Measurements from ENCODE around the gene DDX51.

DDX51 gene

DNA sequence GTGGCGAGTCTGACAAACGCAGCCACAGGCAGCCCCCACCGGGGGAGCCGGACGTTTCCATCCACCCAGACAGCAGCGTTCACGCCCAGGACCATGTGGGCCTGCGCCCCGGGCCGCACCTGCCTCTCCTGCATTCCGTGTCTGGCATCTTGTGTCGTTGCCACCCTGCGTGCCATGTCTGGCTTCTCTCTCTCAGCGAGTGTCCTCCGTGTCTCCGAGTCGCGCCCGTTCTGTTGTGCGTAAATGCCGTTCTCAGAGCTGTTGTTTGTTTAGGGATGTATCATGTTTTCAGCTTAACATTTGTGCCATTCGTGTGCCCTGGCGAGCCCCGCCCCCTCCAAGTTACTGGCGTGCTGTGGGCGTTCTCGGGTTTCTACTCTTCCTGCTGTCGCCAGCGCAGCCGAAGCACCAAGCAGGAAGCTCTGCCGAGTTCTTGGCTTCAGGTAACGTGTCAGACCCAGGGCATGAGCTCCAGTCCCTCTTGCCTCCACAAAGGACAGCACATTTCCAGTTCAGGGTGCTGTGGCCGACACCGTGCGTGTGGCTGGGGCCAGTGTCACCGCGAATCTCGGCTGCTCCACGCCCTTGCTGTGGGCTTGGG is 34.8 kb upstream of the DDX51 start:
- H3K4me3 ChIP-seq (replicated peaks; ENCODE audit: low read depth, low read length), result no peak overlapping the region
- TF ChIP-seq, protein P1, sequence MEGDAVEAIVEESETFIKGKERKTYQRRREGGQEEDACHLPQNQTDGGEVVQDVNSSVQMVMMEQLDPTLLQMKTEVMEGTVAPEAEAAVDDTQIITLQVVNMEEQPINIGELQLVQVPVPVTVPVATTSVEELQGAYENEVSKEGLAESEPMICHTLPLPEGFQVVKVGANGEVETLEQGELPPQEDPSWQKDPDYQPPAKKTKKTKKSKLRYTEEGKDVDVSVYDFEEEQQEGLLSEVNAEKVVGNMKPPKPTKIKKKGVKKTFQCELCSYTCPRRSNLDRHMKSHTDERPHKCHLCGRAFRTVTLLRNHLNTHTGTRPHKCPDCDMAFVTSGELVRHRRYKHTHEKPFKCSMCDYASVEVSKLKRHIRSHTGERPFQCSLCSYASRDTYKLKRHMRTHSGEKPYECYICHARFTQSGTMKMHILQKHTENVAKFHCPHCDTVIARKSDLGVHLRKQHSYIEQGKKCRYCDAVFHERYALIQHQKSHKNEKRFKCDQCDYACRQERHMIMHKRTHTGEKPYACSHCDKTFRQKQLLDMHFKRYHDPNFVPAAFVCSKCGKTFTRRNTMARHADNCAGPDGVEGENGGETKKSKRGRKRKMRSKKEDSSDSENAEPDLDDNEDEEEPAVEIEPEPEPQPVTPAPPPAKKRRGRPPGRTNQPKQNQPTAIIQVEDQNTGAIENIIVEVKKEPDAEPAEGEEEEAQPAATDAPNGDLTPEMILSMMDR (IDR thresholded peaks at IDR 0.05; ENCODE audit: low read depth, low read length, missing control alignments), result no peak
- DNase-seq (ENCODE audit: extremely low read depth, low read depth), result no peak

DNA sequence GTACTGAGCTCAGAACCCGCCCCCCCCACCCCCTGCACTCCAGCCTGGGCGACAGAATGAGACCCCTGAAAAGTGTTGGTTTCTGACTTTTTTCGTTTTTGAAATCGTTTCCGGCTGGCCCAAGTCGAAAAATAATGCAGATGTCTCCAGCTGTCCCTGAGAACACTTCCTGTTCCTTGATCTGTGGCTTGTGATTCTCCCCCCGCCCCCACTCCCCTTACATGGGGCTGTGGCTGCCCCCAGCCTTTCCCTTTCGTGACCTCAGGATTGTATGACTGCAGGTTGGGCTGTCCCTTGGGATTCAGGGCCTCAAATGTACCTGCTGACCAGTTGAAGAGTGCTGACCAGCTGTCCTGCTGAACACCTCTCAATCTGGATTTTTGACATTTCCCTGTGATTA is 34.2 kb upstream of the DDX51 start:
- DNase-seq (ENCODE audit: extremely low read depth, low read depth), result no peak
- TF ChIP-seq, protein P1 (IDR thresholded peaks at IDR 0.05; ENCODE audit: low read depth, low read length, missing control alignments), result no peak
- H3K4me3 ChIP-seq (replicated peaks; ENCODE audit: low read depth, low read length), result no peak overlapping the region

DNA sequence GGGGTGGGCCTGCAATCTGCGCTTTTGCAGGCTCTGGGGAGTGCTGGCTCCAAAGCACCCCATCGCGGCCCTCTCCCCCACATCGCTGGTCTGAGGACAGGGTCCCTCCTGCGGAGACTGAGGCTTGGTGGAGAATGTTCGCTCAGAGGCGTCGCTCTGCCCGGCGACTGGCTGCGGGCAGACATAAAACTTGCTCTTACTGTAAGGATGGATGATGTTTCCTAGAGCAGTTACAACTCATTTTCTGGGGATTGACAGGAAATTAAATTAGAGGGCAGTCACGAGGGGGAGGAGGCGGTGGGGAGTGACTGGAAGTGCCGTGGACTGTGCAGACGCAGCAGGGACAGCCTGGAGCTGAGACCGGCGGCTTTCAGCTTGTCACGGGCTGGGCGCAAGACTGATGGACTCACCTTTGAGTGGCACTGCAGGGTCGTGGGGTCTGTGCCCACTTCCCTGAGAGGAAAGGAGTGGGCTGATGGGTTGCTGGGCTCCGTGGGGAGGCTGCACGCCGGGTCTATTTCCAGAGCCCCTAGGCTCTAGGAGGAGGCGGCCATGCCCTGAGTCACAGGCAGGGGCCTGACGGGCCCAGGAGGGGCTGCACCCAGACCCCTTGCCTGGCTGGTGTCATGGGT is 32.9 kb upstream of the DDX51 start:
- no peak for DNase-seq (ENCODE audit: extremely low read depth, low read depth)
- TF ChIP-seq, protein P1 (IDR thresholded peaks at IDR 0.05; ENCODE audit: low read depth, low read length, missing control alignments), result no peak

DNA sequence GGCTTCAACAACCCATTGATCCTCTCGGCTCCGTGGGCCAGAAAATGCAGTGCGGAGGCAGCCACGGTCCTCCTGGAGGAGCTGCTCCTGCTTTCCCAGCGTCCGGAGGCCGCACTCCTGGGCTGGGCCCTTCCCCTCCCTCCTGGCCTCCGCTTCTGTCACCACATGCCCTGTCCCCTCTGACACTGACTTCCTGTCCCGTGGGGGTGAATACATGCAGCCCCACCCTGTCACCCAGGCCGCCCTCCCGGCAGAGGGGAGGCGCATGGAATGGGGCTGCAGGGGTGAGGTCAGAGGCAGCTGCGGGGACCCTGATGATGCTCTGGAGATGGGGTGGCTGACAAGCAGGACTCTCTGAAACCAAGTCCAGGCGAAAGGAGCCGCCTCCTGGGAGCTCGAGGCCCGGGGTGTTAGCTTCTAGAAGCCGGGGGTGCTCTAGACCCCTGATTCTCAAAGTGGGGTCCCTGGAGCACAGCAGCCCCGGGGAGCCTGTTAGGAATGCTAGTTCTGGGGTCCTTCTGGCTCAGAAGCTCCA is 32.3 kb upstream of the DDX51 start:
- DNase-seq (ENCODE audit: extremely low read depth, low read depth), result no peak
- TF ChIP-seq, protein P1 (IDR thresholded peaks at IDR 0.05; ENCODE audit: low read depth, low read length, missing control alignments), result no peak
- H3K4me3 ChIP-seq (replicated peaks; ENCODE audit: low read depth, low read length), result no peak overlapping the region

More for the DNA sequence above, 32.9 kb upstream of the DDX51 start:
- no peak overlapping the region for H3K4me3 ChIP-seq (replicated peaks; ENCODE audit: low read depth, low read length)

DNA sequence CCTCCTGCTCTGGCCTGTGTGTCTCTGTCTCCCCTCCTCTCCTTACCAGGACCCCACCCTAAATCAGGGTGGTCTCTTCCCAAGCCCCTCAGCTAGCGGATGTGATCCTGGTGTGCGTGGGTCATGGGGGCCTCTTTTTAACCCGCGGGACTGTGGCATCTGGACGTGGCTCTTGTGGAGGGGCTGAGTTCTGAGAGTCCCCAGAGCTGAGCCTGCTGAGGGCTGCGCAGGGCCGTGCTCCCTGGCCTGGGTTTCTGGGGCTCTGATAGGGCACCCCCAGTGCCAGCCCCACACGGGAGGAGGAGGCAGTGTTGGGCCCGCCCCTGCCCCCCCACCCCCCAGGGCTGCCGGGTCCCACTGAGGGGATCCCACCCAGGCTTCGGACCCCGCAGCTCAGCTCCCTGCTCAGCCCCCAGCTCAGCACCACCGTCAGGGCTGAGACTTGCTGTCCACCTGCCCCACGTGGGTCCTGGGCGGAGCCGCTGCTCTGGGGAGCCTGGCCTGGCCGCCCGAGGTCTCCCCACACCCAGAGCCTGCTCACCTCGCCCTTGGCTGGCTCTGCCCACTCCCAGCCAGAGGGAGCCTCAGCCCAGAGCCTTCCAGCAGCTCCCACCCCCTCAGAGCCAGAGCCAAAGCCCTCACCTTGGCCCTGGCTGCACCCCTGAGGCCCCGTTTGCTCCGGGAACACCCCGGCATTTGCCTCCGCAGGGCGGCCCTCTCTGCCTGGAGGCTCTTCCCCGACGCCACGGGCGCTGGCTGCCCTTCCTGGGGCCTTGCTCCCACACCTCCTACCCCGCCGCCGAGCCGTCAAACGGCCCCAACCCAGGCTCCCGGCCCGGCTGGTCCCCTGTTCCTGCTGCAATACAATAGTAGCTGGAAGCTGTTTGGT is 31.6 kb upstream of the DDX51 start:
- H3K4me3 ChIP-seq (replicated peaks; ENCODE audit: low read depth, low read length), result no peak overlapping the region
- DNase-seq (ENCODE audit: extremely low read depth, low read depth), result no peak

DNA sequence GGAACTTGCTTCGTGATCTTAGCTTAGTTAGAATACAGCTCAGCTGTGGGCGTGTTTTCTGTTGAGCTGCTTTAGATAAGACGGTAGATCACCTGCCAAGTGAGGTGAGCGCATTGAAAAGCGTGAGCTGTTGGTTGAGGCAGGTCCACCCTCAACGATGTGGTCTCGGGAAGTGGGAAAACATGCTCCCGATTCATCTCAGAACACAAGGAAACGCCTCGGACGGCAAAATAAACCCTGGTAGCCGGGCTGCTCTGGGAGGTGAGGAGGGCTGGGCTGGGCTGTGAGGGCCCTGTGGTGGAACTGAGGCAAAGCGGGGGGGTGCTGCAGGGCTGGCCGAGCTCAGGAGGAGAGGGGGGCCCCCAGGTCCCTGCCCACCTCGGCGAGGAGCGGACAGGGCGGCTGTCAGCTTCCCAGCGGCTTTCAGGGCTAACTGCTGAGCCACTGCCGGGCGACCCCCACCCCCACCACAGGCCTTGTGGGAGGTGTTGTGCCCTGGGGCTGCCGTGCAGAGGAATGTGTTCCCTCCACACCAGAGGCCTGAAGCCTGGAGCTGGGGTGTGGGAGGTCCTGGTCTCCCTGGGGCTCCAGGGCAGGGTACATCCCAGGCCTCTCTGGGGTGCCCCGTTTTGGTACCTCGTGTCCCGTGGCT is 30.8 kb upstream of the DDX51 start:
- no peak for DNase-seq (ENCODE audit: extremely low read depth, low read depth)
- H3K4me3 ChIP-seq (replicated peaks; ENCODE audit: low read depth, low read length), result no peak overlapping the region
- TF ChIP-seq, protein P1 (IDR thresholded peaks at IDR 0.05; ENCODE audit: low read depth, low read length, missing control alignments), result no peak

More for the DNA sequence above, 31.6 kb upstream of the DDX51 start:
- TF ChIP-seq, protein P1 (IDR thresholded peaks at IDR 0.05; ENCODE audit: low read depth, low read length, missing control alignments), result no peak
